Liver (tissue), 9 donors: ENCODE measurements around the gene GJA10. TPM values are rescaled to one million over a fixed set of nuclear protein-coding genes. Genes with fewer than 3 reads are reported as not detected.

ENCODE experiments used
- DNase-seq: peaks from one replicate; pipeline ENCODE4 v3.0.0-alpha.2; 2017; ENCODE audit warnings: low spot score
- H3K27ac ChIP-seq, 2 donors: one replicate each; pipeline ENCODE4 v1.7.0; 2013; ENCODE audit warnings: inconsistent platforms in 2 of 2, low read length in 2 of 2, control low read depth in 1 of 2, low read depth in 1 of 2, mild to moderate bottlenecking in 1 of 2
- H3K27me3 ChIP-seq, 4 donors: one replicate each; pipeline versions ENCODE4 v1.6.1 to v1.7.0; 2013; ENCODE audit warnings: low read length in 3 of 4, inconsistent platforms in 1 of 4, mild to moderate bottlenecking in 1 of 4, moderate library complexity in 1 of 4; ENCODE audit not compliant: control insufficient read depth in 4 of 4, insufficient read depth in 4 of 4
- H3K36me3 ChIP-seq, 4 donors: one replicate each; pipeline versions ENCODE4 v1.6.1 to v1.7.0; 2013; ENCODE audit warnings: low read length in 3 of 4, mild to moderate bottlenecking in 3 of 4, low read depth in 1 of 4, moderate library complexity in 1 of 4; ENCODE audit not compliant: control insufficient read depth in 4 of 4, insufficient read depth in 3 of 4
- H3K4me1 ChIP-seq, 4 donors: one replicate each; pipeline versions ENCODE4 v1.6.1 to v1.7.0; 2013; ENCODE audit warnings: low read length in 3 of 4, mild to moderate bottlenecking in 3 of 4, moderate library complexity in 1 of 4; ENCODE audit not compliant: control insufficient read depth in 4 of 4, insufficient read depth in 4 of 4
- H3K4me3 ChIP-seq, 3 donors: one replicate each; pipeline versions ENCODE4 v1.6.1 to v1.7.0; 2013; ENCODE audit warnings: low read length in 3 of 3, control low read depth in 1 of 3, low read depth in 1 of 3, mild to moderate bottlenecking in 1 of 3
- H3K9ac ChIP-seq, 2 donors: one replicate each; pipeline ENCODE4 v1.7.0; 2013; ENCODE audit warnings: low read length in 2 of 2, mild to moderate bottlenecking in 2 of 2, moderate library complexity in 2 of 2, control low read depth in 1 of 2, low read depth in 1 of 2
- H3K9me3 ChIP-seq, 4 donors: one replicate each; pipeline versions ENCODE4 v1.6.1 to v1.7.0; 2013; ENCODE audit warnings: low read length in 3 of 4; ENCODE audit not compliant: control insufficient read depth in 4 of 4
- ATF3 ChIP-seq: IDR thresholded peaks from 2 replicates; pipeline ENCODE4 v1.6.1; 2016; ENCODE audit warnings: antibody characterized with exemption
- CTCF ChIP-seq: fragments of 150-350 bp; IDR thresholded peaks from 2 replicates; pipeline ENCODE4 v1.5.1; 2017; ENCODE audit warnings: improper control_type of control experiment, low read depth, low read length; ENCODE audit not compliant: missing input control
- EGR1 ChIP-seq, 2 donors: IDR thresholded peaks; 2 replicates each; pipeline ENCODE4 v1.6.1; 2016 to 2018; ENCODE audit warnings: antibody characterized with exemption in 2 of 2, low read depth in 2 of 2
- FOXA1 ChIP-seq: IDR thresholded peaks from 2 replicates; pipeline ENCODE4 v1.6.1; 2016; ENCODE audit warnings: antibody characterized with exemption
- FOXA2 ChIP-seq: IDR thresholded peaks from 2 replicates; pipeline ENCODE4 v1.6.1; 2016; ENCODE audit warnings: antibody characterized with exemption
- GABPA ChIP-seq, 2 donors: IDR thresholded peaks in 1 of 2; conservative IDR thresholded peaks in 1 of 2; 2 replicates each; pipeline ENCODE4 v1.6.1; 2016; ENCODE audit warnings: antibody characterized with exemption in 2 of 2, mild to moderate bottlenecking in 1 of 2, moderate library complexity in 1 of 2
- HNF4A ChIP-seq, 2 donors: conservative IDR thresholded peaks; 2 replicates each; pipeline ENCODE4 v1.6.1; 2016; ENCODE audit warnings: antibody characterized with exemption in 2 of 2, mild to moderate bottlenecking in 2 of 2
- HNF4G ChIP-seq: IDR thresholded peaks from 2 replicates; pipeline ENCODE4 v1.6.1; 2016; ENCODE audit warnings: antibody characterized with exemption
- JUND ChIP-seq, 2 donors: IDR thresholded peaks; 2 replicates each; pipeline ENCODE4 v1.6.1; 2016; ENCODE audit warnings: antibody characterized with exemption in 2 of 2
- NR2F2 ChIP-seq: IDR thresholded peaks from 2 replicates; pipeline ENCODE4 v1.6.1; 2016; ENCODE audit warnings: antibody characterized with exemption
- RAD21 ChIP-seq, 2 donors: IDR thresholded peaks; 2 replicates each; pipeline ENCODE4 v1.6.1; 2016; ENCODE audit warnings: antibody characterized with exemption in 2 of 2, mild to moderate bottlenecking in 2 of 2
- REST ChIP-seq: IDR thresholded peaks from 2 replicates; pipeline ENCODE4 v1.6.1; 2016; ENCODE audit warnings: antibody characterized with exemption, mild to moderate bottlenecking
- RXRA ChIP-seq, 2 donors: IDR thresholded peaks; 2 replicates each; pipeline ENCODE4 v1.6.1; 2017 to 2018; ENCODE audit warnings: antibody characterized with exemption in 2 of 2, mild to moderate bottlenecking in 1 of 2
- SP1 ChIP-seq: IDR thresholded peaks from 2 replicates; pipeline ENCODE4 v1.6.1; 2018; ENCODE audit warnings: antibody characterized with exemption, mild to moderate bottlenecking
- TAF1 ChIP-seq: conservative IDR thresholded peaks from 2 replicates; pipeline ENCODE4 v1.6.1; 2016; ENCODE audit warnings: antibody characterized with exemption, mild to moderate bottlenecking
- YY1 ChIP-seq: IDR thresholded peaks from 2 replicates; pipeline ENCODE4 v1.6.1; 2016; ENCODE audit warnings: antibody characterized with exemption, mild to moderate bottlenecking
- WGBS: extraction: QIAGEN DNeasy Blood & Tissue Kit; methylation state at CpG from one replicate; pipeline ENCODE4 v1.1.7; 2013; 5-methylcytosine and 5-hydroxymethylcytosine counted together
- polyA plus RNA-seq, 2 donors: library from polyadenylated mRNA; stranded (reverse) in 1 of 2; unstranded in 1 of 2; fragments of 200-250 nt in 1 of 2; fragments of >200 nt in 1 of 2; fragmentation: Nextera tagmentation in 1 of 2; extraction: Ambion mirVana in 1 of 2; gene quantifications; one replicate each; pipeline versions ENCODE4 v1.2.1 to v1.2.3, GENCODE V29; 2013 to 2015
- total RNA-seq, 2 donors: library from RNA; depleted of rRNA; stranded (reverse); fragments of >200 nt; gene quantifications; one replicate each; pipeline ENCODE4 v1.2.3, GENCODE V29; 2014
- TF ChIP-seq, protein P1 (sequence below): IDR thresholded peaks from 2 replicates; pipeline ENCODE4 v1.6.1; 2016; ENCODE audit warnings: antibody characterized with exemption
- TF ChIP-seq, protein P2 (sequence below): IDR thresholded peaks from 2 replicates; pipeline ENCODE4 v1.6.1; 2016; ENCODE audit warnings: antibody characterized with exemption
- donor health status: healthy.
- donor health status: healthy.
- donor health status: healthy.
- donor health status: healthy.
- donor health status: healthy.

The GJA10 gene
- total and polyA plus RNA-seq, 4 donors = not detected

DNA sequence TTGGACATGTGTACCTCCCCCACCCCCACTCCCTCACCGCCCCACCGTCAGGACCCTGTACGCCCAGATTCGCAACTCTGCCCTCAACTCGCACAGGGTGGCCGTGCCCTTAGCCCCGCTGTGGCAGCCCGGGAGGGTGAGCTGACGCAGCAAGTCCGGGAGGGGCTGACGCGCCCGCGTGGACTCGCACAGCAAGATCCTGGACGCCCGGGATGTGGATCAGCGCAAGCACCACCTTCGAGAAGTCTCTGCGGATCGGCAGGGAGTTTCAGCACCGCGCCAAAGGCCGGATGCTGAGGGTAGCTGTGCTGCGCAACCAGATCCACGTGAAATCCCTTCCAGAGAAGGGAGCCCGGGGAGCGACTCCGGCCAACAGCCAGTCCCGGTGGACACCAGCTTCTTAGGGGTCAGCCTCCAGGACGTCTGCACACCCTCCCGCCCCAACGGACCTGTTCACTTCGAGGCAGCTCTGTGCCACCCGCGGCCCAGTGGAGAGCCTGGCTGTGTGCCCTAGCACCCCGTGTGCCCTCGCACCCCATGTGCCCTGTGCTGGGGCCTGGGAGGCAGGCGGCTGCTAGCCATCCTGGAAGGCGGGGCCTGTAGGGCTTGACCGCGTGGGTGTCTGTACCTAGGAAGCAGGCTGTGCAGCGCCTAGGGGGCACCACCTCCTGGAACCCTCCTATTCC lies 6.7 kb upstream of the GJA10 start:
- Histone ChIP-seq H3K4me3 (no peak overlapping the region), H3K27ac (no peak overlapping the region), H3K9me3 (peaks cover 0 to 4% (median 2%) of the 10 kb centered on the region in 4 donors), H3K9ac (no peak overlapping the region), H3K27me3 (peaks cover 0 to 4% (median 0%) of the 10 kb centered on the region in 4 donors), H3K4me1 (no peaks in the 10 kb centered on the region), H3K36me3 (no peaks in the 10 kb centered on the region)
- WGBS = 36% methylated on average over 43 of the region's 43 CpGs
- no peak for TF ChIP-seq FOXA2
- TF ChIP-seq CTCF = no peak
- TF ChIP-seq RXRA (IDR thresholded peaks at IDR 0.05) = no peak
- no peak for TF ChIP-seq SP1
- no peak for TF ChIP-seq NR2F2
- no peak for DNase-seq

DNA sequence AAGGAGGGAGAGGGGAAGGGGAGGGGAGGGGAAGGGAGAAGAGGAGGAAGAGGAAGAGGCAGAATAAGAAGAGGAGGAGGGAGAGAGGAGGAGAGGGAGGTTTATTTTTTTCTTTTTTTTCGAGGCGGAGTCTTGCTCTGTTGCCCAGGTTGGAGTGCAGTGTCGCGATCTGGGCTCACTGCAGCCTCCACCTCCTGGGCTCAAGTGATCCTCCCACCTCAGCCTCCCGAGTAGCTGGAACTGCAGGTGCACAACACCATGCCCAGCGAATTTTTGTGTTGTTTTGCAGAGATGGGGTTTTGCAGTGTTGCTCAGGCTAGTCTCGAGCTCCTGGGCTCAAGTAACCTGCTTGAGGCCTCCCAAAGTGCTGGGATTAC lies 6.1 kb upstream of the GJA10 start:
- Histone ChIP-seq H3K27ac (no peak overlapping the region), H3K9me3 (peaks cover 0 to 4% (median 2%) of the 10 kb centered on the region in 4 donors), H3K36me3 (no peaks in the 10 kb centered on the region), H3K27me3 (peaks cover 0 to 4% (median 0%) of the 10 kb centered on the region in 4 donors), H3K4me3 (no peak overlapping the region), H3K9ac (no peak overlapping the region), H3K4me1 (no peaks in the 10 kb centered on the region)
- DNase-seq = no peak
- WGBS = 86% methylated on average over 7 of the region's 7 CpGs
- TF ChIP-seq JUND (IDR thresholded peaks at IDR 0.05) (no peak), REST (no peak), CTCF (no peak), ATF3 (no peak), TAF1 (no peak), RAD21 (IDR thresholded peaks at IDR 0.05) (no peak), HNF4A (conservative IDR thresholded peaks at IDR 0.05) (no peak), FOXA1 (no peak), GABPA (IDR thresholded peaks at IDR 0.05 in 1 of 2, conservative IDR thresholded peaks at IDR 0.05 in 1 of 2) (no peak), RXRA (IDR thresholded peaks at IDR 0.05) (no peak), HNF4G (no peak), EGR1 (IDR thresholded peaks at IDR 0.05; ENCODE audit: low read depth in 2 of 2) (no peak), YY1 (no peak), FOXA2 (no peak), NR2F2 (no peak), SP1 (no peak)
- TF ChIP-seq, protein P1, sequence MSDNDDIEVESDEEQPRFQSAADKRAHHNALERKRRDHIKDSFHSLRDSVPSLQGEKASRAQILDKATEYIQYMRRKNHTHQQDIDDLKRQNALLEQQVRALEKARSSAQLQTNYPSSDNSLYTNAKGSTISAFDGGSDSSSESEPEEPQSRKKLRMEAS = no peak
- TF ChIP-seq, protein P2, sequence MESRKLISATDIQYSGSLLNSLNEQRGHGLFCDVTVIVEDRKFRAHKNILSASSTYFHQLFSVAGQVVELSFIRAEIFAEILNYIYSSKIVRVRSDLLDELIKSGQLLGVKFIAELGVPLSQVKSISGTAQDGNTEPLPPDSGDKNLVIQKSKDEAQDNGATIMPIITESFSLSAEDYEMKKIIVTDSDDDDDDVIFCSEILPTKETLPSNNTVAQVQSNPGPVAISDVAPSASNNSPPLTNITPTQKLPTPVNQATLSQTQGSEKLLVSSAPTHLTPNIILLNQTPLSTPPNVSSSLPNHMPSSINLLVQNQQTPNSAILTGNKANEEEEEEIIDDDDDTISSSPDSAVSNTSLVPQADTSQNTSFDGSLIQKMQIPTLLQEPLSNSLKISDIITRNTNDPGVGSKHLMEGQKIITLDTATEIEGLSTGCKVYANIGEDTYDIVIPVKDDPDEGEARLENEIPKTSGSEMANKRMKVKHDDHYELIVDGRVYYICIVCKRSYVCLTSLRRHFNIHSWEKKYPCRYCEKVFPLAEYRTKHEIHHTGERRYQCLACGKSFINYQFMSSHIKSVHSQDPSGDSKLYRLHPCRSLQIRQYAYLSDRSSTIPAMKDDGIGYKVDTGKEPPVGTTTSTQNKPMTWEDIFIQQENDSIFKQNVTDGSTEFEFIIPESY = no peak
